HepG2 (cell line): ENCODE data around the gene ABHD3. TPM values are rescaled to one million over a fixed set of nuclear protein-coding genes. Genes with fewer than 3 reads are reported as not detected.

Experiments
- ARNT ChIP-seq: fragments of 450-650 bp; IDR thresholded peaks from 2 replicates; pipeline ENCODE4 v1.6.1; 2017
- DMAP1 ChIP-seq: IDR thresholded peaks from 2 replicates; pipeline ENCODE4 v1.6.1; 2016
- DPF2 ChIP-seq: sonication (generic); formaldehyde crosslinking; IDR thresholded peaks from 2 replicates; pipeline ENCODE4 v1.4.0; 2020; ENCODE audit warnings: mild to moderate bottlenecking, low read depth, missing genetic modification reagents, borderline replicate concordance
- EHMT2 ChIP-seq: fragments of 200-600 bp; sonication (generic); IDR thresholded peaks from 2 replicates; pipeline ENCODE4 v1.7.0; 2017; ENCODE audit warnings: antibody characterized with exemption, low read depth, low read length, borderline replicate concordance
- GLI4 ChIP-seq: sonication (generic); formaldehyde crosslinking; IDR thresholded peaks from 2 replicates; pipeline ENCODE4 v1.5.1; 2020; ENCODE audit warnings: missing genetic modification reagents, mild to moderate bottlenecking, moderate library complexity, borderline replicate concordance
- ZBTB3 ChIP-seq: sonication (generic); formaldehyde crosslinking; IDR thresholded peaks from 2 replicates; pipeline ENCODE4 v1.4.0; 2020; ENCODE audit warnings: low read depth, mild to moderate bottlenecking, moderate library complexity, missing genetic modification reagents, borderline replicate concordance
- ZFP1 ChIP-seq: IDR thresholded peaks from 2 replicates; pipeline ENCODE4 v1.6.1; 2016
- ZMYM4 ChIP-seq: sonication (generic); formaldehyde crosslinking; IDR thresholded peaks from 2 replicates; pipeline ENCODE4 v1.8.1; 2023; ENCODE audit warnings: mild to moderate bottlenecking, missing genetic modification reagents
- ZNF17 ChIP-seq: sonication (generic); formaldehyde crosslinking; IDR thresholded peaks from 2 replicates; pipeline ENCODE4 v1.5.0; 2020; ENCODE audit warnings: mild to moderate bottlenecking, missing genetic modification reagents
- ZNF274 ChIP-seq: sonication (generic); formaldehyde crosslinking; IDR thresholded peaks from 2 replicates; pipeline ENCODE4 v1.5.1; 2020; ENCODE audit warnings: mild to moderate bottlenecking, missing genetic modification reagents
- ZNF33A ChIP-seq: sonication (generic); formaldehyde crosslinking; IDR thresholded peaks from 2 replicates; pipeline ENCODE4 v1.5.1; 2020; ENCODE audit warnings: missing genetic modification reagents, mild to moderate bottlenecking, moderate library complexity, borderline replicate concordance
- ZNF577 ChIP-seq: sonication (generic); formaldehyde crosslinking; IDR thresholded peaks from 2 replicates; pipeline ENCODE4 v1.4.0; 2020; ENCODE audit warnings: mild to moderate bottlenecking, low read depth, missing genetic modification reagents, borderline replicate concordance
- ZNF891 ChIP-seq: sonication (generic); formaldehyde crosslinking; IDR thresholded peaks from 2 replicates; pipeline ENCODE4 v1.5.0; 2020; ENCODE audit warnings: mild to moderate bottlenecking, missing genetic modification reagents
- polyA plus RNA-seq, 8 experiments: library from polyadenylated mRNA; depleted of rRNA in 3 of 8; stranded (reverse) in 7 of 8; unstranded in 1 of 8; fragments of >200 nt; fragmentation: Illumina TruSeq in 4 of 8; extraction: Trizol in 4 of 8; gene quantifications; 2 replicates each; pipeline versions ENCODE4 v1.2.1 to v1.2.3, GENCODE V29; 2011 to 2016; ENCODE audit warnings: low read depth in 4 of 8, missing spikeins in 1 of 8, mixed read lengths in 1 of 8; ENCODE audit not compliant: insufficient read depth in 1 of 8
- total RNA-seq, 5 experiments: library from RNA; depleted of rRNA; stranded (reverse); fragments of >200 nt; fragmentation: Illumina TruSeq; extraction: Trizol; gene quantifications; 2 replicates each; pipeline ENCODE4 v1.2.3, GENCODE V29; 2016; ENCODE audit warnings: low read depth in 1 of 5
- TF ChIP-seq, protein P1 (sequence below): sonication (generic); formaldehyde crosslinking; IDR thresholded peaks from 2 replicates; pipeline ENCODE4 v1.4.0; 2020; ENCODE audit warnings: missing genetic modification reagents
- TF ChIP-seq, protein P2 (sequence below): sonication (generic); formaldehyde crosslinking; IDR thresholded peaks from 2 replicates; pipeline ENCODE4 v1.4.0; 2020; ENCODE audit warnings: missing genetic modification reagents
- TF ChIP-seq, protein P3 (sequence below): sonication (generic); formaldehyde crosslinking; IDR thresholded peaks from 2 replicates; pipeline ENCODE4 v1.5.0; 2020; ENCODE audit warnings: mild to moderate bottlenecking, missing genetic modification reagents
- TF ChIP-seq, protein P4 (sequence below): IDR thresholded peaks from 2 replicates; pipeline ENCODE4 v1.6.1; 2016; ENCODE audit warnings: low read depth, control low read depth
- TF ChIP-seq, protein P5 (sequence below): IDR thresholded peaks from 2 replicates; pipeline ENCODE4 v1.6.1; 2016; ENCODE audit warnings: control low read depth

Gene ABHD3
- total and polyA plus RNA-seq, 2 of the 13 experiments (the other 11 are each of a cell fraction or from before 2014, with no cell fraction given), result 32.1 to 40.2 TPM

DNA sequence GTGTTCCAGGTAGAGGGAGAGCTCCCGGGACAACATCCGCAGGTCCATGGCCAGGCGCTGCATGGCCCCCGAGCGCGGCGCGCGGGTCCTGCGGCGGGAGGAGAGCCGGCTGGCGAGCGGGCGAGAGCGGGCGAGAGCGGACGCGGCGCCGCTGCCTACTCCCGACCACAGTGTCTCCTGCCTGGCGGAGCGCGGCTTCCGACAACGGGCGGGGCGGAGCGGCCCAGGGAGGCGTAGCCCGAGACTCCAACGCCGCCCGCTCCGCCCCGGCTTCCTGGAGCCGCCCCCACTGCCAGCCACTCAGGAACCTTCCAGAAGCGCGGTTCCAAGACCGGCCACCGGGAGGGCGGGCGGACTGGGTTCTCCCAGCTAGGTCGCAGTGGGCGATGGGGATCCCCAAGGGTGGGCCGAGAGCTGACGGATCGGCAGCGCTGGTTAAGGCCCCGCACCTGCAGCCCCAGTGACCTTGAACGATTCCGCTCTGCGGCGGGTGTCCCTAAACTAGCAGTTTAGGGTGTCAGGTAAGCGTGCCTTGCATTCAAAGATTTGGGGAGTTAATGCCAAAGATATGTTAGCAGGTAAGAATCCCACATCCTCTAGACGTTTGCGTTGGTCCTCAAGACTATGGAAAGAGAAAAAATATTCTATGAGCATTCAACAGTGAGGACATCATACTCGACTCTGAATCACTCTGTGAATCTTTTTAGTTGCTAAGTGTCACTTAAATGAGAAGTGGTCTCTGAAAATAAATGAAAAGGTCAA, at the start of gene ABHD3 (continued):
- TF ChIP-seq, protein P1, sequence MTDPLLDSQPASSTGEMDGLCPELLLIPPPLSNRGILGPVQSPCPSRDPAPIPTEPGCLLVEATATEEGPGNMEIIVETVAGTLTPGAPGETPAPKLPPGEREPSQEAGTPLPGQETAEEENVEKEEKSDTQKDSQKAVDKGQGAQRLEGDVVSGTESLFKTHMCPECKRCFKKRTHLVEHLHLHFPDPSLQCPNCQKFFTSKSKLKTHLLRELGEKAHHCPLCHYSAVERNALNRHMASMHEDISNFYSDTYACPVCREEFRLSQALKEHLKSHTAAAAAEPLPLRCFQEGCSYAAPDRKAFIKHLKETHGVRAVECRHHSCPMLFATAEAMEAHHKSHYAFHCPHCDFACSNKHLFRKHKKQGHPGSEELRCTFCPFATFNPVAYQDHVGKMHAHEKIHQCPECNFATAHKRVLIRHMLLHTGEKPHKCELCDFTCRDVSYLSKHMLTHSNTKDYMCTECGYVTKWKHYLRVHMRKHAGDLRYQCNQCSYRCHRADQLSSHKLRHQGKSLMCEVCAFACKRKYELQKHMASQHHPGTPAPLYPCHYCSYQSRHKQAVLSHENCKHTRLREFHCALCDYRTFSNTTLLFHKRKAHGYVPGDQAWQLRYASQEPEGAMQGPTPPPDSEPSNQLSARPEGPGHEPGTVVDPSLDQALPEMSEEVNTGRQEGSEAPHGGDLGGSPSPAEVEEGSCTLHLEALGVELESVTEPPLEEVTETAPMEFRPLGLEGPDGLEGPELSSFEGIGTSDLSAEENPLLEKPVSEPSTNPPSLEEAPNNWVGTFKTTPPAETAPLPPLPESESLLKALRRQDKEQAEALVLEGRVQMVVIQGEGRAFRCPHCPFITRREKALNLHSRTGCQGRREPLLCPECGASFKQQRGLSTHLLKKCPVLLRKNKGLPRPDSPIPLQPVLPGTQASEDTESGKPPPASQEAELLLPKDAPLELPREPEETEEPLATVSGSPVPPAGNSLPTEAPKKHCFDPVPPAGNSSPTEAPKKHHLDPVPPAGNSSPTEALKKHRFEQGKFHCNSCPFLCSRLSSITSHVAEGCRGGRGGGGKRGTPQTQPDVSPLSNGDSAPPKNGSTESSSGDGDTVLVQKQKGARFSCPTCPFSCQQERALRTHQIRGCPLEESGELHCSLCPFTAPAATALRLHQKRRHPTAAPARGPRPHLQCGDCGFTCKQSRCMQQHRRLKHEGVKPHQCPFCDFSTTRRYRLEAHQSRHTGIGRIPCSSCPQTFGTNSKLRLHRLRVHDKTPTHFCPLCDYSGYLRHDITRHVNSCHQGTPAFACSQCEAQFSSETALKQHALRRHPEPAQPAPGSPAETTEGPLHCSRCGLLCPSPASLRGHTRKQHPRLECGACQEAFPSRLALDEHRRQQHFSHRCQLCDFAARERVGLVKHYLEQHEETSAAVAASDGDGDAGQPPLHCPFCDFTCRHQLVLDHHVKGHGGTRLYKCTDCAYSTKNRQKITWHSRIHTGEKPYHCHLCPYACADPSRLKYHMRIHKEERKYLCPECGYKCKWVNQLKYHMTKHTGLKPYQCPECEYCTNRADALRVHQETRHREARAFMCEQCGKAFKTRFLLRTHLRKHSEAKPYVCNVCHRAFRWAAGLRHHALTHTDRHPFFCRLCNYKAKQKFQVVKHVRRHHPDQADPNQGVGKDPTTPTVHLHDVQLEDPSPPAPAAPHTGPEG (CRISPR knock-in tag), result peak; percentile 55; the same call in 1 of the 2 replicates
- TF ChIP-seq EHMT2, result no peak
- TF ChIP-seq ZFP1, result peak; percentile 62; the same call in 1 of the 2 replicates
- TF ChIP-seq ZNF17 (CRISPR knock-in tag), result no peak
- TF ChIP-seq ZBTB3, result no peak
- peak; percentile 80 for TF ChIP-seq ZMYM4 (CRISPR knock-in tag)
- no peak for TF ChIP-seq DPF2
- no peak for TF ChIP-seq ARNT
- TF ChIP-seq ZNF33A, result no peak
- TF ChIP-seq ZNF577 (CRISPR knock-in tag), result no peak
- TF ChIP-seq ZNF274 (CRISPR knock-in tag), result no peak; the same call in 1 of the 2 replicates
- no peak; the same call in 1 of the 2 replicates for TF ChIP-seq DMAP1
- 0 out of 2 replicates have a peak, but pooled peaks have one; percentile 43 for TF ChIP-seq ZNF891
- TF ChIP-seq, protein P2, sequence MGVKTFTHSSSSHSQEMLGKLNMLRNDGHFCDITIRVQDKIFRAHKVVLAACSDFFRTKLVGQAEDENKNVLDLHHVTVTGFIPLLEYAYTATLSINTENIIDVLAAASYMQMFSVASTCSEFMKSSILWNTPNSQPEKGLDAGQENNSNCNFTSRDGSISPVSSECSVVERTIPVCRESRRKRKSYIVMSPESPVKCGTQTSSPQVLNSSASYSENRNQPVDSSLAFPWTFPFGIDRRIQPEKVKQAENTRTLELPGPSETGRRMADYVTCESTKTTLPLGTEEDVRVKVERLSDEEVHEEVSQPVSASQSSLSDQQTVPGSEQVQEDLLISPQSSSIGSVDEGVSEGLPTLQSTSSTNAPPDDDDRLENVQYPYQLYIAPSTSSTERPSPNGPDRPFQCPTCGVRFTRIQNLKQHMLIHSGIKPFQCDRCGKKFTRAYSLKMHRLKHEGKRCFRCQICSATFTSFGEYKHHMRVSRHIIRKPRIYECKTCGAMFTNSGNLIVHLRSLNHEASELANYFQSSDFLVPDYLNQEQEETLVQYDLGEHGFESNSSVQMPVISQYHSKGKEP, result no peak
- TF ChIP-seq, protein P3, sequence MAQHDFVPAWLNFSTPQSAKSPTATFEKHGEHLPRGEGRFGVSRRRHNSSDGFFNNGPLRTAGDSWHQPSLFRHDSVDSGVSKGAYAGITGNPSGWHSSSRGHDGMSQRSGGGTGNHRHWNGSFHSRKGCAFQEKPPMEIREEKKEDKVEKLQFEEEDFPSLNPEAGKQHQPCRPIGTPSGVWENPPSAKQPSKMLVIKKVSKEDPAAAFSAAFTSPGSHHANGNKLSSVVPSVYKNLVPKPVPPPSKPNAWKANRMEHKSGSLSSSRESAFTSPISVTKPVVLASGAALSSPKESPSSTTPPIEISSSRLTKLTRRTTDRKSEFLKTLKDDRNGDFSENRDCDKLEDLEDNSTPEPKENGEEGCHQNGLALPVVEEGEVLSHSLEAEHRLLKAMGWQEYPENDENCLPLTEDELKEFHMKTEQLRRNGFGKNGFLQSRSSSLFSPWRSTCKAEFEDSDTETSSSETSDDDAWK (CRISPR knock-in tag), result no peak
- TF ChIP-seq, protein P4, sequence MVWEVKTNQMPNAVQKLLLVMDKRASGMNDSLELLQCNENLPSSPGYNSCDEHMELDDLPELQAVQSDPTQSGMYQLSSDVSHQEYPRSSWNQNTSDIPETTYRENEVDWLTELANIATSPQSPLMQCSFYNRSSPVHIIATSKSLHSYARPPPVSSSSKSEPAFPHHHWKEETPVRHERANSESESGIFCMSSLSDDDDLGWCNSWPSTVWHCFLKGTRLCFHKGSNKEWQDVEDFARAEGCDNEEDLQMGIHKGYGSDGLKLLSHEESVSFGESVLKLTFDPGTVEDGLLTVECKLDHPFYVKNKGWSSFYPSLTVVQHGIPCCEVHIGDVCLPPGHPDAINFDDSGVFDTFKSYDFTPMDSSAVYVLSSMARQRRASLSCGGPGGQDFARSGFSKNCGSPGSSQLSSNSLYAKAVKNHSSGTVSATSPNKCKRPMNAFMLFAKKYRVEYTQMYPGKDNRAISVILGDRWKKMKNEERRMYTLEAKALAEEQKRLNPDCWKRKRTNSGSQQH (CRISPR knock-in tag), result no peak
- TF ChIP-seq, protein P5, sequence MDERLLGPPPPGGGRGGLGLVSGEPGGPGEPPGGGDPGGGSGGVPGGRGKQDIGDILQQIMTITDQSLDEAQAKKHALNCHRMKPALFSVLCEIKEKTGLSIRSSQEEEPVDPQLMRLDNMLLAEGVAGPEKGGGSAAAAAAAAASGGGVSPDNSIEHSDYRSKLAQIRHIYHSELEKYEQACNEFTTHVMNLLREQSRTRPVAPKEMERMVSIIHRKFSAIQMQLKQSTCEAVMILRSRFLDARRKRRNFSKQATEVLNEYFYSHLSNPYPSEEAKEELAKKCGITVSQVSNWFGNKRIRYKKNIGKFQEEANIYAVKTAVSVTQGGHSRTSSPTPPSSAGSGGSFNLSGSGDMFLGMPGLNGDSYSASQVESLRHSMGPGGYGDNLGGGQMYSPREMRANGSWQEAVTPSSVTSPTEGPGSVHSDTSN (CRISPR knock-in tag), result no peak
- no peak; the same call in 1 of the 2 replicates for TF ChIP-seq GLI4 (CRISPR knock-in tag)
